SIG-M5 treated with dmso at 0.1 percent for 504 hours (cell line): ENCODE measurements around the gene RNF220.

ENCODE experiments used
- DNase-seq: peaks from one replicate; lab custom pipeline; 2025; ENCODE audit not compliant: unreplicated experiment; lab: John Stamatoyannopoulos, UW

Gene RNF220

GRCh38 chr1:44515416-44515815 lies 110.4 kb downstream of the RNF220 start:
- no peak for DNase-seq

GRCh38 chr1:44519035-44519676 lies 114.1 kb downstream of the RNF220 start:
- peak; percentile 43 for DNase-seq

- DNase-seq, result no peak
These were observed 116.5 kb downstream of the RNF220 start for GRCh38 chr1:44521378-44522080.

DNA sequence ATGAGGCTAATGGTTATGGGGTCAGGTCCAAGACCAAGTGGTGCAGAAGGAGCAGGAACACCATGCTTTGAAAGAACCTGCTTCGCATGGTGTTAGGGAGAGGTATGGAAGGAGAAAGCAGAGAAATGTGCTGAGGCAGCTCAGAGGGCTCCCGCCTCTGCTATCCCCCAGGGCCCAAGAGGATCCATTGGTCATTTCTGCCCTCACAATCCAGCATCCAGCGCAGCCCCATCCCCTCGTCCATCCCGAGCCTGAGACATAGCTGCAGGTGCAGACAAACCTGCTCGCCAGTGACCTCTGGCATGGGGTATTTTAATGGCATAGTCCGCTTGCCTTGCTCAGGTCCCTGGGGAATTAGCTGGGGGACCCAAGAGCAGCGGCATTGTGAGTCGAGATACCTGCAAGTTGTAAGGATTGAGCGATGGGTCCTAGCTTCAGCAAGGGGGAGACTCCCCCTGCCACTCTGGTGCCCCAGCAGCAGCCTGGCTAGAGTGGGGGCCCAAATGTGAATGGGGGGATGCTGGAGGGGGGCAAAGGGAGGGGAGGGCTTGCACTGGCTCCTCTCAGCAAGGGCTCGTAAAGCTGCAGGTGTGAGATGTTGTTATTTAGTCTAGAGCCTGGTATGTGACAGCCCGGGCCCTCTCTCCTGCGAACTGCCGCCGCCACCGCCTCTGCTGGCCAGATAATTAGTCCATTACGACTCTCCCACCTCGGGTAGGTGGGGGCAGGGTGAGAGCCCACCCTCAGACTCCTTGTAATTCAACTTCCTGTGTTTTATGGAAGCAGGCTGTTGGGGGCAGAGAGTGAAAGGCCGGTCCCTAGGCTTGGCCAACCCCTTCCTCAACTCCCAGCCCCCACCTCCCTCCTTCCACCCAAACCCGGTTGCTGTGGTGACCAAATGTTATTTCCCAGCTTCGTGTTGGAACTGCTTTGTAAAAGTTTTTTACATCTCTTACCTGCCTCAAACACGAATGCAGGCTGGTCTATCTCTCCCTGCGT lies 118.8 kb downstream of the RNF220 start:
- no peak for DNase-seq

GRCh38 chr1:44524655-44525500 lies 119.8 kb downstream of the RNF220 start:
- no peak for DNase-seq

DNA sequence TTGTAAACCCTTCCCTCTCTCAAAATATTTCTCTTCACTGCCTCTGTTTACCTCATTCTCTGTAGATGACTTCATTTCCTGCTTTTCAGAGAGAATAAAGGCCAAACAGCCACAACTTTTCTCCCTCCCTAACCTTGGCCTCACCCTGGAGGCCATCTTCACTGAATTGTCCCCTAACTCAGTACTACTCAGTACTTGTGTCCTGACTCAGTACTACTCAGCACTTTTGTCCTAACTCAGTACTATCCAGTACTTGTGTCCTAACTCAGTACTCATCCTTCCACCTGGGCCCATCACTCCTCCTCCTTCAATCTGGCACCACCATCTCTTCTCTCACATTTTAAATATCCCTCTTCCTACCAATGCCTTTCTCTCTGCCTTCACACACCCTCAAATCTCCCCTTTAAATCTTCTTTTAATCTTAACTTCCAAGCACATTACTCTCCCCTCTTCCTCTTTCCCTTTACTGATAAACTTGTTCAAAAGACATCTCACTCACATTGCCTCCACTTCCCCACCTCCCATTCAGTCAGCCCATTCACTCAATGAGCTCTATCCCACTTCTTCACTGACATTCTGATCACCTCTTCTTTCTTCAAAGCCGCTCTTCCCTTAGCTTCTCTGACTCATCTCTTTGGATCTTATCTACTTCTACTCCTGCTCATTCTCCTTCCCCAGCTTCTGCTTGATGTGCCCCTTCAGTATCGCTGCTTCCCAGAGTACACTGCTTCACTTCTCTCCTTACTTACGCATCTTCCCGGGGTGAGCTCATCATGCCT lies 121.4 kb downstream of the RNF220 start:
- no peak for DNase-seq

- DNase-seq, result no peak
These were observed 126.9 kb downstream of the RNF220 start for GRCh38 chr1:44531785-44532566.

GRCh38 chr1:44532567-44532944 lies 127.5 kb downstream of the RNF220 start:
- no peak for DNase-seq

DNA sequence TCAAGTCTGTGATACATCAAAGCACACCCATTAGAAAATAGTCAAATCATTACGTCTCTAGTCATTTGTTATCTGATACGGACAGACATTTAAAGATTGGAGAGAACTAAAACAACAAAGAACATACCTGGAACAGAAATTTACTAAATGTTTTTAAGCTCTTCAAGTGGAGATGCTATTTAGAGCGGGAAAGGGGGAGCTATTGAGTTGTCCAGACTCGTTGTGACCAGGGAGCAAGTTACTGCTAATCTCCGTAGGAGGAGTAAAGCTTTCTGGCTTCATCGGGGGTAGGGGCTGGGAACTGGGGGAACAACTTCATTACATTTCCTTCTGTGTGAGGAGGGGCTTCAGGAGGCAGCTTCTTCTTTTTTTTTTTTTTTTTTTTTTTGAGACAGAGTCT lies 129.7 kb downstream of the RNF220 start:
- no peak for DNase-seq

- DNase-seq, result no peak
These were observed 131.5 kb downstream of the RNF220 start for GRCh38 chr1:44536357-44537209.

DNA sequence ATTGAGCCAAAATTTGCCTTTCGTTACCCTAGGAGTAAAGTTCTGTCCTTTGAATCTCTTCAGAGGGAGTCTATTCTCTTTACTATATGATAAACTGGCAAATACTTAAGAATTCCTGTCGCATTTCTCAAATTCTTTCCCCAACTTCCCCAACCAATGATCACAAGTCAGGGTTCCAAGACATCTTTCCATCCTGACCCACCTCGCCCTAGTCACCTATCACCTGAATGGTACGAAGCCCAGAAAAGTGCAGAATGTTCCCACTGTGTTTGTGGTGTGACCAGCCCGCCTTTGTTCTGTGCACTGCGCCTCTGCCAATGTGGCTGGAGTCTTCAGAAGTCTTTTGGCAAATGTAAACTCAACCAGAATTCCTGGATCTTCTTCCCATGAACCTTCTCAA lies 132.5 kb downstream of the RNF220 start:
- no peak for DNase-seq

DNA sequence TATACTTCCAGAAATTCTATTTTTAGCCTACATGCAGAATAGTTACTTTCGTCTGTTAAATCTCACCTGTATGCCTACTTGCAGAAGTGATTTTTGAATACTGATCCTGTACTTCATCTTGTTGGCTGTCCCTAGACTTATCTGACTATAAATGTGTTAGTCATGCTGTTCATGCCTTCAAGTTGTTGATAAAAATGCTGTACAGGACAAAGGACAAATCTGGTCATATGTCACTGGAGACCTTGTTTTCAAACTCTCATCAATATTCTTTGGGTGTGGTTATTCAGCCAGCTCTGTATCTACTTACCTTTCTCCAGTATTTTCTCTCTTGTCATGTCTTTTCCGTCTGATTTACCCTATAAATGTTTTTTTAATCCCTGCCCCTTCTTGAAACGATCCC lies 132.9 kb downstream of the RNF220 start:
- DNase-seq, result no peak

GRCh38 chr1:44539991-44540730 lies 135.1 kb downstream of the RNF220 start:
- DNase-seq, result no peak

GRCh38 chr1:44542420-44543063 lies 137.5 kb downstream of the RNF220 start:
- DNase-seq, result no peak

DNA sequence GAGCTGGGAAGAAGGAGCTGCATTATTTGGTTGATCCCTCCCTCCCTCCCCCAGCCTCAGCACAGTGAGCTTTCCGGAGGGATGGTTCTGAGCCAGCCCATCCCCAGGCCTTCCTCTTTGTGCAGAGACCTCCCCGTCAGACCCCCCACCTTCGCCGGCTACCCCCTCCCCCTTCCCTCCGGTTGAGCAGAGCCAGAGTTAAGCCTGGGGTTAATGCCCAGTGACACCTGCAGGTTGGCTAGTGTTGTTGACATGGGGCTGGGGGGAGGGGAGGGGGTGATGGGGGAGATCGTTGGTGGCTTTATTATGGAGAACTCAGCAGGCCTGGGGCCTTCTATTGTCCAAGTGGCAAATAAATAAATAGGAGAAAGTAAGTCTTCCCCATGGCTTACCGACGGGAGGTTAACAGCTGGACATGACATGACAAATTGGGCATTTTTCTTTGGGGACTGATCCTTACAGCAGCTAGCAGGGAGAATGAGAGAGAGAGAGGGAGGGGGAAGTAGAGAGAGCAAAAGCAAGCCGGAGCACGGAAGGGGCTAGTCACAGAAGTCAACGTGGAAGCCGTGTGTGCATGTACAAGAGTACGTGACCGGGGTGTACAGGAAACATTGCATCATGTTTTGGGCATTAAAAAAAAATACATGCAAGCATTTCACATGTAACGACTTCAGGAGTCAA lies 138.1 kb downstream of the RNF220 start:
- DNase-seq, result no peak

GRCh38 chr1:44543786-44544185 lies 138.7 kb downstream of the RNF220 start:
- no peak for DNase-seq

- no peak for DNase-seq
These were observed 139.9 kb downstream of the RNF220 start for GRCh38 chr1:44544960-44545359.
